ENCODE results near the gene CYBB.
A peak's percentile ranks its signal among the peaks of the same experiment; 100 is the strongest.
"Not testable (repeated sequence)": the region's sequence is repeated elsewhere in the genome, so short reads cannot be mapped to it uniquely, and the experiment has no call there.

Gene CYBB

GRCh38 chrX:37767430-37767829 is 12.4 kb upstream of the CYBB start:
- H3K27ac ChIP-seq (ENCODE audit: low read depth, low read length), result no peak overlapping the region
- no peak for TF ChIP-seq EZH2phosphoT487 (IDR thresholded peaks at IDR 0.05; ENCODE audit: borderline replicate concordance, low read length)
- TF ChIP-seq, protein P1, sequence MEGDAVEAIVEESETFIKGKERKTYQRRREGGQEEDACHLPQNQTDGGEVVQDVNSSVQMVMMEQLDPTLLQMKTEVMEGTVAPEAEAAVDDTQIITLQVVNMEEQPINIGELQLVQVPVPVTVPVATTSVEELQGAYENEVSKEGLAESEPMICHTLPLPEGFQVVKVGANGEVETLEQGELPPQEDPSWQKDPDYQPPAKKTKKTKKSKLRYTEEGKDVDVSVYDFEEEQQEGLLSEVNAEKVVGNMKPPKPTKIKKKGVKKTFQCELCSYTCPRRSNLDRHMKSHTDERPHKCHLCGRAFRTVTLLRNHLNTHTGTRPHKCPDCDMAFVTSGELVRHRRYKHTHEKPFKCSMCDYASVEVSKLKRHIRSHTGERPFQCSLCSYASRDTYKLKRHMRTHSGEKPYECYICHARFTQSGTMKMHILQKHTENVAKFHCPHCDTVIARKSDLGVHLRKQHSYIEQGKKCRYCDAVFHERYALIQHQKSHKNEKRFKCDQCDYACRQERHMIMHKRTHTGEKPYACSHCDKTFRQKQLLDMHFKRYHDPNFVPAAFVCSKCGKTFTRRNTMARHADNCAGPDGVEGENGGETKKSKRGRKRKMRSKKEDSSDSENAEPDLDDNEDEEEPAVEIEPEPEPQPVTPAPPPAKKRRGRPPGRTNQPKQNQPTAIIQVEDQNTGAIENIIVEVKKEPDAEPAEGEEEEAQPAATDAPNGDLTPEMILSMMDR (IDR thresholded peaks at IDR 0.05; ENCODE audit: low read depth, low read length, poor library complexity, severe bottlenecking), result no peak
- H3K27me3 ChIP-seq (ENCODE audit: control insufficient read depth, low read length), result no peaks in the 10 kb centered on the region
- H3K9me2 ChIP-seq (replicated peaks; ENCODE audit: control insufficient read depth, low read length), result no peaks in the 10 kb centered on the region
- no peak overlapping the region for H3K4me3 ChIP-seq (ENCODE audit: low read length)
- H3K36me3 ChIP-seq (ENCODE audit: control insufficient read depth, low read length), result no peaks in the 10 kb centered on the region
- H3K9me3 ChIP-seq (ENCODE audit: control insufficient read depth, insufficient read depth, low read length), result no peaks in the 10 kb centered on the region
- no peak overlapping the region for H3K4me2 ChIP-seq (ENCODE audit: low read length)
- H4K20me1 ChIP-seq (ENCODE audit: control insufficient read depth, insufficient read depth, low read depth, low read length), result no peaks in the 10 kb centered on the region
- H3K79me2 ChIP-seq (ENCODE audit: control insufficient read depth, low read length), result no peaks in the 10 kb centered on the region
- no peaks in the 10 kb centered on the region for H3F3A ChIP-seq (ENCODE audit: control insufficient read depth, insufficient read depth)
- peaks cover 27% of the 10 kb centered on the region for H3K4me1 ChIP-seq (ENCODE audit: control insufficient read depth, low read length)

GRCh38 chrX:37768866-37769265 is 11.0 kb upstream of the CYBB start:
- not testable (repeated sequence) for H3K9me3 ChIP-seq (ENCODE audit: control insufficient read depth, insufficient read depth, low read length); H3F3A ChIP-seq (ENCODE audit: control insufficient read depth, insufficient read depth); H3K4me2 ChIP-seq (ENCODE audit: low read length); H4K20me1 ChIP-seq (ENCODE audit: control insufficient read depth, insufficient read depth, low read depth, low read length); H3K27me3 ChIP-seq (ENCODE audit: control insufficient read depth, low read length); H3K27ac ChIP-seq (ENCODE audit: low read depth, low read length); H3K9me2 ChIP-seq (replicated peaks; ENCODE audit: control insufficient read depth, low read length); H3K4me3 ChIP-seq (ENCODE audit: low read length); H3K79me2 ChIP-seq (ENCODE audit: control insufficient read depth, low read length); H3K36me3 ChIP-seq (ENCODE audit: control insufficient read depth, low read length)
- peaks cover 13% of the 10 kb centered on the region for H3K4me1 ChIP-seq (ENCODE audit: control insufficient read depth, low read length)

GRCh38 chrX:37776283-37776986 is 3.4 kb upstream of the CYBB start:
- peaks cover 4% of the 10 kb centered on the region; the same call in 1 of the 2 replicates for H3F3A ChIP-seq (ENCODE audit: control insufficient read depth, insufficient read depth)
- H3K36me3 ChIP-seq (ENCODE audit: control insufficient read depth, low read length), result peaks cover 4% of the 10 kb centered on the region
- no peaks in the 10 kb centered on the region for H4K20me1 ChIP-seq (ENCODE audit: control insufficient read depth, insufficient read depth, low read depth, low read length)
- TF ChIP-seq EZH2phosphoT487 (IDR thresholded peaks at IDR 0.05; ENCODE audit: borderline replicate concordance, low read length), result no peak
- TF ChIP-seq, protein P1 (IDR thresholded peaks at IDR 0.05; ENCODE audit: low read depth, low read length, poor library complexity, severe bottlenecking), result no peak
- peak overlapping the region; percentile 53 for H3K4me2 ChIP-seq (ENCODE audit: low read length)
- peak overlapping the region; percentile 25 for H3K27ac ChIP-seq (ENCODE audit: low read depth, low read length)
- H3K79me2 ChIP-seq (ENCODE audit: control insufficient read depth, low read length), result peaks cover 16% of the 10 kb centered on the region
- H3K9me2 ChIP-seq (replicated peaks; ENCODE audit: control insufficient read depth, low read length), result no peaks in the 10 kb centered on the region
- H3K4me3 ChIP-seq (ENCODE audit: low read length), result peak overlapping the region; percentile 43
- H3K9me3 ChIP-seq (ENCODE audit: control insufficient read depth, insufficient read depth, low read length), result no peaks in the 10 kb centered on the region
- H3K27me3 ChIP-seq (ENCODE audit: control insufficient read depth, low read length), result no peaks in the 10 kb centered on the region
- peaks cover 42% of the 10 kb centered on the region for H3K4me1 ChIP-seq (ENCODE audit: control insufficient read depth, low read length)

GRCh38 chrX:37776987-37777325 is 2.9 kb upstream of the CYBB start:
- peak overlapping the region; percentile 43 for H3K4me3 ChIP-seq (ENCODE audit: low read length)
- TF ChIP-seq, protein P1 (IDR thresholded peaks at IDR 0.05; ENCODE audit: low read depth, low read length, poor library complexity, severe bottlenecking), result no peak
- TF ChIP-seq EZH2phosphoT487 (IDR thresholded peaks at IDR 0.05; ENCODE audit: borderline replicate concordance, low read length), result no peak
- peaks cover 9% of the 10 kb centered on the region for H3K36me3 ChIP-seq (ENCODE audit: control insufficient read depth, low read length)
- peaks cover 21% of the 10 kb centered on the region for H3K79me2 ChIP-seq (ENCODE audit: control insufficient read depth, low read length)
- peaks cover 4% of the 10 kb centered on the region; the same call in 1 of the 2 replicates for H3F3A ChIP-seq (ENCODE audit: control insufficient read depth, insufficient read depth)
- no peaks in the 10 kb centered on the region for H3K9me2 ChIP-seq (replicated peaks; ENCODE audit: control insufficient read depth, low read length)
- no peaks in the 10 kb centered on the region for H3K27me3 ChIP-seq (ENCODE audit: control insufficient read depth, low read length)
- H3K27ac ChIP-seq (ENCODE audit: low read depth, low read length), result peak overlapping the region; percentile 18; the same call in 1 of the 2 replicates
- H3K4me1 ChIP-seq (ENCODE audit: control insufficient read depth, low read length), result peaks cover 47% of the 10 kb centered on the region
- H3K4me2 ChIP-seq (ENCODE audit: low read length), result peak overlapping the region; percentile 53
- H3K9me3 ChIP-seq (ENCODE audit: control insufficient read depth, insufficient read depth, low read length), result no peaks in the 10 kb centered on the region
- H4K20me1 ChIP-seq (ENCODE audit: control insufficient read depth, insufficient read depth, low read depth, low read length), result no peaks in the 10 kb centered on the region

Data from DOHH2 (cell line).